NCI-H2081 (cell line): Measurements from ENCODE around the gene CENPU.
A peak's percentile ranks its signal among the peaks of the same experiment; 100 is the strongest.

ENCODE experiments used
- DNase-seq, 2 experiments: peaks; one replicate each; lab custom pipeline; 2025; lab: John Stamatoyannopoulos, UW

CENPU gene

GRCh38 chr4:184712322-184712721, 21.6 kb downstream of the CENPU start:
- DNase-seq, result no peak

- no peak for DNase-seq
These were observed 27.4 kb downstream of the CENPU start for GRCh38 chr4:184706453-184706852.

- no peak for DNase-seq
These were observed 28.2 kb downstream of the CENPU start for GRCh38 chr4:184705692-184706091.

- no peak for DNase-seq
These were observed 31.8 kb downstream of the CENPU start for GRCh38 chr4:184702114-184702513.

GRCh38 chr4:184699941-184700340, 34.0 kb downstream of the CENPU start:
- DNase-seq, result no peak

- DNase-seq, result no peak
These were observed 35.9 kb downstream of the CENPU start for GRCh38 chr4:184697956-184698355.

- DNase-seq, result no peak
These were observed 38.6 kb downstream of the CENPU start for GRCh38 chr4:184695178-184695896.

- no peak for DNase-seq
These were observed 39.4 kb downstream of the CENPU start for GRCh38 chr4:184694412-184694956.

- no peak for DNase-seq
These were observed 40.8 kb downstream of the CENPU start for GRCh38 chr4:184693056-184693455.

GRCh38 chr4:184689681-184690080, 44.2 kb downstream of the CENPU start:
- no peak for DNase-seq

- DNase-seq, result peak in 1 of 2 experiments; percentile 23
These were observed 45.4 kb downstream of the CENPU start for GRCh38 chr4:184688447-184688846.

GRCh38 chr4:184688005-184688404, 45.9 kb downstream of the CENPU start:
- no peak for DNase-seq

GRCh38 chr4:184684491-184685189, 49.3 kb downstream of the CENPU start:
- no peak for DNase-seq

GRCh38 chr4:184681916-184682315, 52.0 kb downstream of the CENPU start:
- DNase-seq, result no peak

- DNase-seq, result no peak
These were observed 53.2 kb downstream of the CENPU start for GRCh38 chr4:184680698-184681097.

GRCh38 chr4:184675821-184676492, 57.9 kb downstream of the CENPU start:
- DNase-seq, result no peak

GRCh38 chr4:184675018-184675417, 58.9 kb downstream of the CENPU start:
- no peak for DNase-seq

- DNase-seq, result no peak
These were observed 59.9 kb downstream of the CENPU start for GRCh38 chr4:184674011-184674410.

GRCh38 chr4:184672741-184673140, 61.2 kb downstream of the CENPU start:
- no peak for DNase-seq

GRCh38 chr4:184671101-184671500, 62.8 kb downstream of the CENPU start:
- no peak for DNase-seq

- DNase-seq, result no peak
These were observed 64.6 kb downstream of the CENPU start for GRCh38 chr4:184669251-184669650.

GRCh38 chr4:184668511-184669114, 65.3 kb downstream of the CENPU start:
- no peak for DNase-seq
